HepG2 (cell line): Measurements from ENCODE around the gene FAIM2. TPM values are rescaled to one million over a fixed set of nuclear protein-coding genes. Genes with fewer than 3 reads are reported as not detected.

Experiments used
- ATAC-seq: fragments of 200-7000 bp; cut with Tn5 transposase; 3 replicates; pipeline ENCODE4 v1.9.1; 2020; ENCODE audit warnings: mild to moderate bottlenecking, moderate library complexity
- BruUV-seq: library from RNA; stranded (reverse); fragments of 400-500 nt; replicated peaks from 2 replicates; lab custom pipeline; 2021; lab: Mats Ljungman, UMichigan
- CTCF ChIA-PET: fragments of 300-600 bp; formaldehyde crosslinking; extraction: SDS; loops from one replicate; lab custom pipeline; 2021; ENCODE audit warnings: low total read pairs, inconsistent platforms, low intra/inter-chr PET ratio; lab: Yijun Ruan, JAX
- POLR2A ChIA-PET: fragments of 350-600 bp; sonication (Branson Sonifier 250); formaldehyde crosslinking; loops from one replicate; lab custom pipeline; 2020; ENCODE audit warnings: antibody characterized with exemption, inconsistent platforms; lab: Yijun Ruan, JAX
- DNase-seq: peaks from one replicate; pipeline ENCODE4 v3.0.0-alpha.2; 2015; ENCODE audit warnings: low spot score
- FAIRE-seq: peaks from 3 replicates; lab custom pipeline; 2011; peaks lifted over from hg19 to GRCh38; lab: Jason Lieb, UNC
- H2AFZ ChIP-seq: one replicate; pipeline ENCODE4 v1.6.1; 2011; ENCODE audit warnings: low read length, inconsistent platforms
- H3K27ac ChIP-seq: fragments of 300-600 bp; 3 replicates; pipeline ENCODE4 v1.8.0; 2011; ENCODE audit warnings: mixed run types, mild to moderate bottlenecking, mixed read lengths, low read length, inconsistent platforms; ENCODE audit not compliant: insufficient read depth; ENCODE audit errors: extremely low read length
- H3K27me3 ChIP-seq, 2 experiments: fragments of 200-600 bp in 1 of 2; 2 replicates in 1 of 2; 3 replicates in 1 of 2; pipeline versions ENCODE4 v1.6.0 to v1.8.0; 2011; ENCODE audit warnings: low read length in 2 of 2, mild to moderate bottlenecking in 2 of 2, moderate library complexity in 2 of 2, inconsistent platforms in 1 of 2; ENCODE audit not compliant: insufficient read depth in 2 of 2, control insufficient read depth in 1 of 2
- H3K36me3 ChIP-seq, 2 experiments: fragments of 200-600 bp in 1 of 2; replicated peaks in 1 of 2; 2 replicates in 1 of 2; 3 replicates in 1 of 2; pipeline versions ENCODE4 v1.5.1 to v1.8.0; 2011; ENCODE audit warnings: low read length in 2 of 2, inconsistent platforms in 1 of 2; ENCODE audit not compliant: insufficient read depth in 2 of 2, control insufficient read depth in 1 of 2
- H3K4me1 ChIP-seq: 2 replicates; pipeline ENCODE4 v1.5.1; 2012; ENCODE audit warnings: low read length, inconsistent platforms; ENCODE audit not compliant: insufficient read depth
- H3K4me2 ChIP-seq: 2 replicates; pipeline ENCODE4 v1.6.0; 2011; ENCODE audit warnings: low read depth, low read length, inconsistent platforms
- H3K4me3 ChIP-seq, 3 experiments: fragments of 200-600 bp in 1 of 3; sonication (generic), shearing (Covaris generic) in 1 of 3; replicated peaks in 1 of 3; 2 replicates each; pipeline ENCODE4 v1.5.1; 2011 to 2016; ENCODE audit warnings: low read length in 3 of 3, inconsistent platforms in 2 of 3, low read depth in 2 of 3, mild to moderate bottlenecking in 2 of 3, control low read depth in 1 of 3, mixed read lengths in 1 of 3; ENCODE audit not compliant: insufficient read depth in 1 of 3
- H3K79me2 ChIP-seq: one replicate; pipeline ENCODE4 v1.6.1; 2011; ENCODE audit warnings: low read length, inconsistent platforms; ENCODE audit not compliant: insufficient read depth
- H3K9ac ChIP-seq: 2 replicates; pipeline ENCODE4 v1.6.0; 2011; ENCODE audit warnings: mild to moderate bottlenecking, low read depth, low read length, inconsistent platforms; ENCODE audit not compliant: insufficient read depth
- H3K9me3 ChIP-seq: 2 replicates; pipeline ENCODE4 v1.5.1; 2012; ENCODE audit warnings: mild to moderate bottlenecking, low read length
- H4K20me1 ChIP-seq: 2 replicates; pipeline ENCODE4 v1.6.0; 2011; ENCODE audit warnings: inconsistent platforms, mild to moderate bottlenecking, low read length, moderate library complexity; ENCODE audit not compliant: insufficient read depth
- AKAP8 ChIP-seq: sonication (generic); formaldehyde crosslinking; IDR thresholded peaks from 2 replicates; pipeline ENCODE4 v1.5.1; 2020; ENCODE audit warnings: mild to moderate bottlenecking, missing genetic modification reagents
- ATF1 ChIP-seq: IDR thresholded peaks from 2 replicates; pipeline ENCODE4 v1.6.1; 2016; ENCODE audit warnings: mild to moderate bottlenecking, control low read depth
- FLYWCH1 ChIP-seq: sonication (generic); formaldehyde crosslinking; IDR thresholded peaks from 2 replicates; pipeline ENCODE4 v1.8.1; 2023; ENCODE audit warnings: mild to moderate bottlenecking, missing genetic modification reagents
- FOXA3 ChIP-seq: IDR thresholded peaks from 2 replicates; pipeline ENCODE4 v1.6.1; 2016; ENCODE audit warnings: missing genetic modification reagents, missing compliant biosample characterization
- MXD4 ChIP-seq: IDR thresholded peaks from 2 replicates; pipeline ENCODE4 v1.6.1; 2016; ENCODE audit warnings: mild to moderate bottlenecking, missing biosample characterization, missing genetic modification reagents
- NFE2 ChIP-seq: sonication (generic); formaldehyde crosslinking; IDR thresholded peaks from 2 replicates; pipeline ENCODE4 v1.4.0; 2020; ENCODE audit warnings: missing genetic modification reagents
- RBAK ChIP-seq: sonication (generic); formaldehyde crosslinking; IDR thresholded peaks from 2 replicates; pipeline ENCODE4 v1.5.1; 2020; ENCODE audit warnings: mild to moderate bottlenecking, missing genetic modification reagents
- SNAI1 ChIP-seq: sonication (generic); formaldehyde crosslinking; IDR thresholded peaks from 2 replicates; pipeline ENCODE4 v1.5.0; 2020; ENCODE audit warnings: mild to moderate bottlenecking, missing genetic modification reagents, borderline replicate concordance
- XRCC5 ChIP-seq: fragments of 200-400 bp; formaldehyde crosslinking; optimal IDR thresholded peaks from 2 replicates; pipeline ENCODE3; 2017; ENCODE audit warnings: mild to moderate bottlenecking, low read length
- YEATS2 ChIP-seq: sonication (generic); formaldehyde crosslinking; IDR thresholded peaks from 2 replicates; pipeline ENCODE4 v1.4.0; 2020; ENCODE audit warnings: missing genetic modification reagents, borderline replicate concordance
- ZFX ChIP-seq: sonication (generic); formaldehyde crosslinking; IDR thresholded peaks from 2 replicates; pipeline ENCODE4 v1.4.0; 2020; ENCODE audit warnings: mild to moderate bottlenecking, low read depth, missing genetic modification reagents, moderate library complexity
- ZMYM3 ChIP-seq: sonication (generic); formaldehyde crosslinking; IDR thresholded peaks from 2 replicates; pipeline ENCODE4 v1.5.1; 2020; ENCODE audit warnings: mild to moderate bottlenecking, missing genetic modification reagents
- ZNF292 ChIP-seq: sonication (generic); formaldehyde crosslinking; IDR thresholded peaks from 2 replicates; pipeline ENCODE4 v1.8.1; 2022; ENCODE audit warnings: mild to moderate bottlenecking, low read depth, missing genetic modification reagents, borderline replicate concordance
- WGBS: methylation state at CpG from one replicate; pipeline ENCODE4 v1.1.6; 2017; ENCODE audit warnings: low lambda C conversion rate; 5-methylcytosine and 5-hydroxymethylcytosine counted together
- in situ Hi-C: cut with HindIII; loops from 2 replicates; pipeline ENCODE4 v1.10.0; 2017; ENCODE audit warnings: low pct_unique_long_range_greater_than_20kb; ENCODE audit not compliant: extremely low pct_ligation_motif_present
- intact Hi-C: fragments of 100-400 bp; cut with micrococcal nuclease; formaldehyde crosslinking; loops from one replicate; pipeline ENCODE4 v1.10.0; 2022; ENCODE audit not compliant: unreplicated experiment
- polyA plus RNA-seq, 8 experiments: library from polyadenylated mRNA; depleted of rRNA in 3 of 8; stranded (reverse) in 7 of 8; unstranded in 1 of 8; fragments of >200 nt; fragmentation: Illumina TruSeq in 4 of 8; extraction: Trizol in 4 of 8; gene quantifications; 2 replicates each; pipeline versions ENCODE4 v1.2.1 to v1.2.3, GENCODE V29; 2011 to 2016; ENCODE audit warnings: low read depth in 4 of 8, missing spikeins in 1 of 8, mixed read lengths in 1 of 8; ENCODE audit not compliant: insufficient read depth in 1 of 8
- total RNA-seq, 5 experiments: library from RNA; depleted of rRNA; stranded (reverse); fragments of >200 nt; fragmentation: Illumina TruSeq; extraction: Trizol; gene quantifications; 2 replicates each; pipeline ENCODE4 v1.2.3, GENCODE V29; 2016; ENCODE audit warnings: low read depth in 1 of 5
- TF ChIP-seq, protein P1 (sequence below): sonication (generic); formaldehyde crosslinking; IDR thresholded peaks from 2 replicates; pipeline ENCODE4 v1.8.1; 2023; ENCODE audit warnings: mild to moderate bottlenecking, missing genetic modification reagents
- TF ChIP-seq, protein P2 (sequence below): IDR thresholded peaks from 2 replicates; pipeline ENCODE4 v1.6.1; 2016; ENCODE audit warnings: mild to moderate bottlenecking
- TF ChIP-seq, protein P3 (sequence below): sonication (generic); formaldehyde crosslinking; IDR thresholded peaks from 2 replicates; pipeline ENCODE4 v1.5.1; 2020; ENCODE audit warnings: missing genetic modification reagents, mild to moderate bottlenecking, borderline replicate concordance

FAIM2 gene
- total and polyA plus RNA-seq, 2 of the 13 experiments (the other 11 are each of a cell fraction or from before 2014, with no cell fraction given): not detected

DNA sequence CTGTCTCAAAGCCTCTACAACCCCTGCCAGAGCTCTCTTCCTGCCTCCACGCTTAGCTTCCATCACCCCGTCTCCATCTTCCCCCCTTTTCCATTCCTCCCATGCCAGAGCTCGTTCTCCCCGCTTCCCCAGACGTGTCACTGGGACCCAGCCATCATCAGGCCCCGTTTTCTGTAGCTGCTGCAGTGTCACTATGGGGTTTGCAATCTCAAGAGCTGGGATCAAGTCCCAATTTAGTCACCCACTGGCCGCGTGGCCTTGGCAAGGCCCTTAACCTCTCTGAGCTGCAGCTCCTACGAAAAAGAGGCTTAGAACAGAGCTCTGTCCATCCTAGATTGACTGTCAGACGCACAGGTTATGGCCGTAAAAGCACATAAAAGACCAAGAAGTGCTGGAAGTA, 901 bp upstream of the FAIM2 start:
- Histone ChIP-seq H3K9ac (no peak overlapping the region), H3K4me2 (no peak overlapping the region), H3K36me3 (no peaks in the 10 kb centered on the region), H3K79me2 (no peaks in the 10 kb centered on the region), H3K27ac (no peak overlapping the region), H3K27me3 (peaks cover 7 to 29% of the 10 kb centered on the region in 2 experiments; a peak in 3 of 5 replicates), H3K4me1 (peaks cover 3% of the 10 kb centered on the region; the same call in 1 of the 2 replicates), H4K20me1 (0 out of 2 replicates have a peak, but pooled peaks cover 2% of the 10 kb centered on the region), H3K9me3 (no peaks in the 10 kb centered on the region), H3K4me3 (no peak overlapping the region), H2AFZ (no peak overlapping the region)
- POLR2A ChIA-PET: no interaction called here
- TF ChIP-seq ZMYM3 (CRISPR knock-in tag): no peak
- no peak for TF ChIP-seq SNAI1 (CRISPR knock-in tag)
- no peak for TF ChIP-seq NFE2 (CRISPR knock-in tag)
- BruUV-seq: no TSS peak
- FAIRE-seq (no peak), ATAC-seq (no peak), DNase-seq (no peak)
- in situ Hi-C loops (no loop called here), intact Hi-C loops (no loop called here)
- CTCF ChIA-PET: no interaction called here
- 42% methylated on average over 11 of the region's 11 CpGs for WGBS

DNA sequence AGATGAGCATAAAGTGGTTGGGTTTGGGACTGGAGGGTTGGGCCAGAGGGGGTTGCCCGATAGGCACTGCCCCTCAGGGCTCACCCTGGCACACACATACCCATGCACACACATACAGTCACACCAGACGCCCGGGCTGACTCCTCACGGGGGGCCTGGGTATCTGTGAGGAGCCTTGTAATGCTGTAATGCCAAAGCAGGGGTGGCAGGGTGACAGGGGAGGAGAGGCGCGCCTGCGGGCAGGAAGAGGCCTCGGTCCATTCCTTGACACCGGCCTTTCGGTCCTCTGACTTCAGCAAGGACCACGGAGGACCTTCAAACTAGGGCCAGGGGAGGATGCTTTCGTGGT, 375 bp downstream of the FAIM2 start:
- POLR2A ChIA-PET: no interaction called here
- intact Hi-C loops (no loop called here), in situ Hi-C loops (no loop called here)
- 62% methylated on average over 11 of the region's 12 CpGs for WGBS
- no peak for ATAC-seq
- H3K4me1 ChIP-seq: no peaks in the 10 kb centered on the region
- H2AFZ ChIP-seq: no peak overlapping the region
- FAIRE-seq: no peak
- H3K9ac ChIP-seq: no peak overlapping the region
- no peaks in the 10 kb centered on the region for H3K79me2 ChIP-seq
- CTCF ChIA-PET: no interaction called here
- no peak overlapping the region for H3K27ac ChIP-seq
- no peak for DNase-seq
- no peaks in the 10 kb centered on the region for H3K36me3 ChIP-seq
- H4K20me1 ChIP-seq: 0 out of 2 replicates have a peak, but pooled peaks cover 2% of the 10 kb centered on the region
- BruUV-seq: no TSS peak
- no peak overlapping the region for H3K4me3 ChIP-seq
- TF ChIP-seq ZNF292 (CRISPR knock-in tag) (no peak), YEATS2 (no peak), MXD4 (CRISPR knock-in tag) (no peak), AKAP8 (CRISPR knock-in tag) (no peak), XRCC5 (no peak), FLYWCH1 (CRISPR knock-in tag) (no peak), RBAK (CRISPR knock-in tag) (no peak), ATF1 (no peak), ZFX (CRISPR knock-in tag) (no peak), FOXA3 (CRISPR knock-in tag) (no peak)
- TF ChIP-seq, protein P1, sequence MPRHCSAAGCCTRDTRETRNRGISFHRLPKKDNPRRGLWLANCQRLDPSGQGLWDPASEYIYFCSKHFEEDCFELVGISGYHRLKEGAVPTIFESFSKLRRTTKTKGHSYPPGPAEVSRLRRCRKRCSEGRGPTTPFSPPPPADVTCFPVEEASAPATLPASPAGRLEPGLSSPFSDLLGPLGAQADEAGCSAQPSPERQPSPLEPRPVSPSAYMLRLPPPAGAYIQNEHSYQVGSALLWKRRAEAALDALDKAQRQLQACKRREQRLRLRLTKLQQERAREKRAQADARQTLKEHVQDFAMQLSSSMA: no peak
- TF ChIP-seq, protein P2, sequence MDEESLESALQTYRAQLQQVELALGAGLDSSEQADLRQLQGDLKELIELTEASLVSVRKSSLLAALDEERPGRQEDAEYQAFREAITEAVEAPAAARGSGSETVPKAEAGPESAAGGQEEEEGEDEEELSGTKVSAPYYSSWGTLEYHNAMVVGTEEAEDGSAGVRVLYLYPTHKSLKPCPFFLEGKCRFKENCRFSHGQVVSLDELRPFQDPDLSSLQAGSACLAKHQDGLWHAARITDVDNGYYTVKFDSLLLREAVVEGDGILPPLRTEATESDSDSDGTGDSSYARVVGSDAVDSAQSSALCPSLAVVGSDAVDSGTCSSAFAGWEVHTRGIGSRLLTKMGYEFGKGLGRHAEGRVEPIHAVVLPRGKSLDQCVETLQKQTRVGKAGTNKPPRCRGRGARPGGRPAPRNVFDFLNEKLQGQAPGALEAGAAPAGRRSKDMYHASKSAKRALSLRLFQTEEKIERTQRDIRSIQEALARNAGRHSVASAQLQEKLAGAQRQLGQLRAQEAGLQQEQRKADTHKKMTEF (CRISPR knock-in tag): no peak
- TF ChIP-seq, protein P3, sequence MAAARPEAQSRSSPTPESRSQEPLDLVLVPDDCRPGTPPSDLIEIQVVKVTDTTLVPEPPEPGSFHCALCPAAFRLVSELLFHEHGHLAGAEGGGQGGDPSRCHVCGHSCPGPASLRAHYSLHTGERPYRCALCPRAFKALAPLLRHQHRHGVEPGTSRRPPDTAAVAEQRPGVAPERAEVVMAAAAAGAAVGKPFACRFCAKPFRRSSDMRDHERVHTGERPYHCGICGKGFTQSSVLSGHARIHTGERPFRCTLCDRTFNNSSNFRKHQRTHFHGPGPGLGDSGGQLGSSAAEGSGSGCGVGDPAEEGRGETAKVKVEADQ: no peak
- H3K9me3 ChIP-seq: no peaks in the 10 kb centered on the region
- peaks cover 7 to 22% of the 10 kb centered on the region in 2 experiments; a peak in 3 of 5 replicates for H3K27me3 ChIP-seq
- H3K4me2 ChIP-seq: no peak overlapping the region
